ENCODE measurements around the gene COX4I1. TPM values are rescaled to one million over a fixed set of nuclear protein-coding genes. Genes with fewer than 3 reads are reported as not detected.

Gene COX4I1
- total RNA-seq, 4 donors from 2014 or later: 635 to 1,115 (median 865) TPM

- Histone ChIP-seq H3K27ac (peak overlapping the region in 1 of 4 donors; percentile 41), H3K36me3 (no peaks in the 10 kb centered on the region), H3K27me3 (peaks cover 8% of the 10 kb centered on the region), H3K4me1 (no peaks in the 10 kb centered on the region), H3K4me3 (no peak overlapping the region), H3K9me3 (no peaks in the 10 kb centered on the region)
- 71 to 74% methylated on average over 4 to 9 of the region's 9 CpGs for WGBS, 2 donors (ENCODE audit: low coverage in 1 of 2)
- intact Hi-C loops (cut with DNase I; ENCODE audit: low total_unique reads): no loop called here
- no peak for DNase-seq
- no peak for TF ChIP-seq POLR2AphosphoS5 (IDR thresholded peaks at IDR 0.05)
- TF ChIP-seq POLR2A (IDR thresholded peaks at IDR 0.05): no peak
- TF ChIP-seq EP300 (IDR thresholded peaks at IDR 0.05; ENCODE audit: low read depth): no peak
- no peak for TF ChIP-seq CTCF (IDR thresholded peaks at IDR 0.05)
- in situ Hi-C loops (cut with MboI; ENCODE audit: low pct_ligation_motif_present in 1 of 4, low pct_unique_long_range_greater_than_20kb in 1 of 4, low sequenced_read_pairs in 3 of 4): loop anchor here in 3 of 4 donors (10.0 kb wide), 3 partner anchors 157 to 697 kb away; no protein-coding TSS in a partner anchor
These were observed 28.7 kb downstream of the COX4I1 start for GRCh38 chr16:85828166-85828565.

- intact Hi-C loops (cut with DNase I; ENCODE audit: low total_unique reads): no loop called here
- Histone ChIP-seq H3K27ac (peak overlapping the region in 1 of 4 donors; percentile 5), H3K4me3 (no peak overlapping the region), H3K9me3 (no peaks in the 10 kb centered on the region), H3K27me3 (peaks cover 8% of the 10 kb centered on the region), H3K36me3 (no peaks in the 10 kb centered on the region), H3K4me1 (no peaks in the 10 kb centered on the region)
- TF ChIP-seq CTCF (IDR thresholded peaks at IDR 0.05) (no peak), POLR2A (IDR thresholded peaks at IDR 0.05) (no peak)
- DNase-seq: no peak
- 78 to 81% methylated on average over 5 to 15 of the region's 15 CpGs for WGBS, 2 donors (ENCODE audit: low coverage in 1 of 2)
- in situ Hi-C loops (cut with MboI; ENCODE audit: low pct_ligation_motif_present in 1 of 4, low pct_unique_long_range_greater_than_20kb in 1 of 4, low sequenced_read_pairs in 3 of 4): loop anchor here in 3 of 4 donors (10.0 kb wide), 3 partner anchors 156 to 696 kb away; no protein-coding TSS in a partner anchor
These were observed 29.8 kb downstream of the COX4I1 start for GRCh38 chr16:85829171-85829719.

GRCh38 chr16:85829751-85830445 is 30.4 kb downstream of the COX4I1 start:
- H3K27me3 ChIP-seq: peaks cover 8% of the 10 kb centered on the region
- no peak overlapping the region for H3K27ac ChIP-seq
- WGBS, 2 donors (ENCODE audit: low coverage in 1 of 2): 70 to 76% methylated on average over 2 to 24 of the region's 24 CpGs
- TF ChIP-seq POLR2AphosphoS5 (IDR thresholded peaks at IDR 0.05): no peak
- intact Hi-C loops (cut with DNase I; ENCODE audit: low total_unique reads): no loop called here
- H3K4me3 ChIP-seq: no peak overlapping the region
- no peaks in the 10 kb centered on the region for H3K4me1 ChIP-seq
- in situ Hi-C loops (cut with MboI; ENCODE audit: low pct_ligation_motif_present in 1 of 4, low pct_unique_long_range_greater_than_20kb in 1 of 4, low sequenced_read_pairs in 3 of 4): loop anchor here in 3 of 4 donors (10.0 kb wide), 3 partner anchors 155 to 695 kb away; no protein-coding TSS in a partner anchor
- no peaks in the 10 kb centered on the region for H3K9me3 ChIP-seq
- peak; percentile 43 for DNase-seq
- H3K36me3 ChIP-seq: no peaks in the 10 kb centered on the region

GRCh38 chr16:85830821-85831220 is 31.3 kb downstream of the COX4I1 start:
- in situ Hi-C loops (cut with MboI; ENCODE audit: low pct_ligation_motif_present in 1 of 4, low pct_unique_long_range_greater_than_20kb in 1 of 4, low sequenced_read_pairs in 3 of 4): no loop called here
- no peak overlapping the region for H3K27ac ChIP-seq
- WGBS, 2 donors (ENCODE audit: low coverage in 1 of 2): 76 to 80% methylated on average over 7 to 9 of the region's 9 CpGs

More at GRCh38 chr16:85830821-85831220, 31.3 kb downstream of the COX4I1 start:
- H3K27me3 ChIP-seq: peaks cover 8% of the 10 kb centered on the region
- no peaks in the 10 kb centered on the region for H3K4me1 ChIP-seq
- no peak for DNase-seq
- TF ChIP-seq POLR2A (IDR thresholded peaks at IDR 0.05): no peak
- no peak for TF ChIP-seq CTCF (IDR thresholded peaks at IDR 0.05)
- no peak for TF ChIP-seq EP300 (IDR thresholded peaks at IDR 0.05; ENCODE audit: low read depth)
- TF ChIP-seq POLR2AphosphoS5 (IDR thresholded peaks at IDR 0.05): no peak
- no peaks in the 10 kb centered on the region for H3K9me3 ChIP-seq
- no peaks in the 10 kb centered on the region for H3K36me3 ChIP-seq
- no peak overlapping the region for H3K4me3 ChIP-seq
- intact Hi-C loops (cut with DNase I; ENCODE audit: low total_unique reads): no loop called here
